TTC549 (cell line): Measurements from ENCODE around the gene MMP19.
A peak's percentile ranks its signal among the peaks of the same experiment; 100 is the strongest.
"Not testable (repeated sequence)": the region's sequence is repeated elsewhere in the genome, so short reads cannot be mapped to it uniquely, and the experiment has no call there.

ENCODE experiments used
- FAIRE-seq: peaks from 2 replicates; lab custom pipeline; 2012; peaks lifted over from hg19 to GRCh38; lab: Jason Lieb, UNC

MMP19 gene, protein sequence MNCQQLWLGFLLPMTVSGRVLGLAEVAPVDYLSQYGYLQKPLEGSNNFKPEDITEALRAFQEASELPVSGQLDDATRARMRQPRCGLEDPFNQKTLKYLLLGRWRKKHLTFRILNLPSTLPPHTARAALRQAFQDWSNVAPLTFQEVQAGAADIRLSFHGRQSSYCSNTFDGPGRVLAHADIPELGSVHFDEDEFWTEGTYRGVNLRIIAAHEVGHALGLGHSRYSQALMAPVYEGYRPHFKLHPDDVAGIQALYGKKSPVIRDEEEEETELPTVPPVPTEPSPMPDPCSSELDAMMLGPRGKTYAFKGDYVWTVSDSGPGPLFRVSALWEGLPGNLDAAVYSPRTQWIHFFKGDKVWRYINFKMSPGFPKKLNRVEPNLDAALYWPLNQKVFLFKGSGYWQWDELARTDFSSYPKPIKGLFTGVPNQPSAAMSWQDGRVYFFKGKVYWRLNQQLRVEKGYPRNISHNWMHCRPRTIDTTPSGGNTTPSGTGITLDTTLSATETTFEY

DNA sequence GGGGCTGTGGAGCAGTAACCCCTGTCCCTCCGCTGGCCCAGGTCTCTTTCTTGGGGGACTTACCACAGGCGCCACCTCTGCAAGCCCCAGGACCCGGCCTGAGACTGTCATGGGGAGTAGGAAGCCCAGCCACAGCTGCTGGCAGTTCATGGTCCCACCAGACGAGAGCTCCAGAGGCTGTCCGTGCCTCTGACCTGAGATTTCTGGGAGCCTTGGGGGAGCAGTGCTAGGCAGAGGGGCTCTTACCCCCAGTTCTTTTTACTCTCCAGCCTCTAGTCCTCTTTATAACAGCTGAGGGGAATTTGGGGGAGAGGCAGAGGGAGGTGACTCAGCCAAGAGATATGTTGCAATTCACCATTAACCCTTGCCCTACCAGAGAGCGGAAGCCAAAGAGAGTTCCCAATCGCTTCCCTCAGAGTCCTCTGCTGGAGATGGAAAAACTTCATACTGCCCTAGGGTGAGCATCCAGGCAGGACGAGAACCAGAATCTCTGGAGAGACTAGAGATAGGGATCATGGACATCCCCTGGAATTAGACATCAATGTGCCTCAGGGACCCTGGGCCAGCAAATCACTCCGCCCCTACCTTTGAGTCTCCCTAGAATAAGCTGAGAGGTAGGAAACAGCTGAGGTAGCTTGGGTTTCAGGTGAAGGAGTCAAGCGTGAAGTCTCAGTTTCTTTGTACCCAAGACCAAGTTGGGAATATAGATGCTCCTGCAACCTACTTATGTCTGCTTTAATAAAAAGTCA lies at the start of gene MMP19:
Gene MMP19 (minus strand): TSS at position 256 of the 749 bp plus-strand sequence. CDS start 106 bp downstream, at position 150.
- FAIRE-seq: no peak

DNA sequence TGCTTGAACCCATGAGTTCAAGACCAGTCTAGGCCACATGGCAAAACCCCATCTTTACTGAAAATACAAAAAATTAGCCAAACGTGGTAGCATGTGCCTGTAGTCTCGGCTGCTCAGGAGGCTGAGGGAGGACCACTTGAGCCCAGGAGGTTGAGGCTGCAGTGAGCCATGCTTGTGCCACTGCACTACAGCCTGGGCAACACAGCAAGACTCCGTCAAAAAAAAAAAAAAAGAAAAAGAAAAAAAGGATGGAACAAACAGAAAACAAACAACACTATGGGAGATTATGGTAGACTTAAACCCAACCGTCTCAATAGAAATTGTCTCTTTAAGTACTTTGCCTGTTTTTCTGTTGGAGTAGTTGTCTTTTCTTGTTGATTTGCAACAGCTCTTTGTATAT lies 48.6 kb upstream of the MMP19 start:
- FAIRE-seq: no peak

DNA sequence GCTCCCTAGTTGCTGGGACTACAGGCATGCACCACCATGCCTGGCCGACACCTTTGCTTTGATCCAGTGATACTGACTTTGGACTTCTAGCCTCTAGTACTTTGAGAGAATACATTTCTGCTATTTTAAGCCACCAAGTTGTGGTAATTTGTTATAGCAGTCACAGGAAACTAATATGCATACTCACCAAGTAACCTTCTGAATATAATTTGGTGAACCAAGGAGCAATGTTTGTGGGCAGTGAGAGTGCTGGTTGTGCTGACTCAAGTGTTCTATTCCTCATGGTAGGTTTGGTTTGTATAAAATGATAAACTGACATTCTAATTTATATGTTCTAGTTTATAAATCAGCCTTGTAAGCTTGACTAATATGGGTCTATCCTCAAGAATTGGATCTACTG lies 42.4 kb upstream of the MMP19 start:
- FAIRE-seq: no peak

DNA sequence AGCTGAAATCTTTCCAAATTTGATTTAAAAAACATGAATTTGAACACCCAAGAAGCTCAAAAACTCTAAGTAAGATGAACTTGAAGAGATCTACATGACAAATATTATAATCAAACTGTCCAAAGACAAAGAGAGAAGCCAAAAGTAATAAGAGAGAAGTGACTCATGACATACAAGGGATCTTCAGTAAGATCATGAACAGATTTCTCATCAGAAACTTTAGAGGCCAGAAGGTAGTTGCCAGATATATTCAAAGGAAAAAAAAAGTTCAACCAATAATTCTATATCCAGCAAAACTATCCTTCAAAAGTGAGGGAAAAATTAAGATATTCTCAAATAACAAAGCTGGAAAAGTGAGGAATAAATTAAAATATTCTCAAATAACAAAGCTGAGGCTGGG lies 35.1 kb upstream of the MMP19 start:
- FAIRE-seq: no peak

DNA sequence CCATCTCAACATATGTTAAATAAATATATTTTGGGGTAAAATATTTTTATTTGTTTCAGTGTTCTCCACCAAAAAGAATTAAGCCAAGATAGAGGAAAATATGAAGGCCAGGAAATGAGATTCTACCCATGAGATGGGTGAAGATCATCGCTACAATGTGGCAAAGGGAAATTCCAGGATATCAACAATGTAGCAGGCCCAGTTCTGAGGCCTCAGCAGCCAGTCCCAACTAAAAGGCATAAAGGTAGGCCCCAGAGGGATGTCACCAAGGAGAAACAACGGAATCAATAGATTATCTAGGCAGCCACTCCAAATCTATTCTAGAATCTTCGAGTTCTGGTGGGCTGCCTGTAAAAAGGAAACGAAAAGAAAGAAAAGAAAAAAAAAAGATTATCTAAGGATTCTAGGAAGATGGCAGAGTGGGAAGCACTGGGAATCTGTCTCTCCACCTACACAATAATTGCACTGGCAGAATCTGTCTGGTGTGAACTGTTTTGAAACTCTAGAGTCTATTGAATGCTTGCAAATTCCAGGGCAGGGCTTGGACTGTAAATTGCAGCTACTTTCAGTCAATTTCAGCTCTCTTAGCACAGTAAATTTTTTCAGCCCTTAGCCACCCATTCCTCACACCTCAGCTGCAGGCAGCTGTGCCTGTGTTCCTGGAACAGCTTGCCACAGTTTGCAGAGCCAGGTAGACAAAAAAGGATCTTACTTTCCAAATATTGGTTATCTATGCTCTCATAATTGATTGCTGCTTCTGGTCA lies 33.1 kb upstream of the MMP19 start:
- FAIRE-seq: no peak

DNA sequence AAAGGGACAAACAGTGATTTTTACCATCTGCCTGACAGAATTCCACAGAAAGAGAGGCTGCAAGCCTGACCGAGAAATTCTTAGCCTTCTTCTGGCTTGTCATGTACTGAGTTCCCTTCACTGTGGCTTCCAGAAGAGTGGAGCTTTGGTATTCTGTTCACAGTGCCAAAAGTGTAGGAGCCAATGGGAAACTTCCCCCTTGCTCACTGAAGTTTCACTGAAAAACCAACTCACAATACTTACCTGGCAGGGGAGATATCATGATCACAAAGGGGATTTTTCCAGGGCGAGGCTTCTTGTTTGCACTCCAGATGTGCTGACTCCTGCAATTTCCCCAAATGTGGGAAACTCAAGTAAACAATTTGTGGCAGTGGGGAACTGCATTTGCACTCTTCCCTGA lies 31.7 kb upstream of the MMP19 start:
- no peak for FAIRE-seq

DNA sequence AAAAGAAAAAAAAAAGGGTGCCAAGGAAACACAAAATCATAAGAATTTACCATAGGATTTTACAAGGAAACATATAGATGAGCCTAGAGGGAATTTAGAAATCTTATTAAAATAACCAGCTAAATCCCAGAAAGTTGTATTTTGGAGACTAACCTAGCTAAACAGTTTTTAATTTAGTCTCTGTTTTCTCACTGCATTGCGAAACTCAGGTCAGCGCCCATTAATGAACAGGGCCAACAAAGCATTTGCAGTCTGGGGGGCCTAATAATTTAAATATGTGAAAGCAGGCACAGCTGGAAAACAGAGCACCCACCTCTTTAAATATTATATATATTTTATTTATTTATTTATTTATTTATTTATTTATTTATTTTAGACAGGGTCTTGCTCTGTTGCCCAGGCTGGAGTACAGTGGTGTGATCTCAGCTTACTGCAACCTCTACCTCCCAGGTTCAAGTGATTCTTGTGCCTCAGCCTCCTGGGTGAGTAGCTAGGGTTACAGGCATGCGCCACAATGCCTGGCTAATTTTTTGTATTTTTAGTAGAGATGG lies 23.8 kb upstream of the MMP19 start:
- FAIRE-seq: not testable (repeated sequence)

DNA sequence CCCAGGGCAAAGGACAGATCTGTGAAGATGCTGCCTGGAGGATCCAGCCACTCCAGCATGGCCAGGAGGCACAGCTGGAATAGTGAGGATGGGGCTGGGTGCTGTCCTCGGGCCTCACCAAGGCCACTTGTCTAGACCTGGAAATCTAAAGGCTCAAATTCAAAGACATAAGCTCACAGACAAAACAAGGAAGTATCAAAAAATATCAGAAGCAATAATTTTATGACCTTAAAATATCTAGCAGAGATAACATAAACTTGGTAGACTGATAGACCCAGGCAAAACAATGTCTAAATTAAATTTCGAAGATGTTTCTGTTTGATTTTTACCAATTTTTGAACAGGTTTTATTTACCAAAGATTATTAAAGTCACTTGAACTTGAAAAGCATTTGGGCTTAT lies 22.6 kb upstream of the MMP19 start:
- FAIRE-seq: peak; percentile 31

DNA sequence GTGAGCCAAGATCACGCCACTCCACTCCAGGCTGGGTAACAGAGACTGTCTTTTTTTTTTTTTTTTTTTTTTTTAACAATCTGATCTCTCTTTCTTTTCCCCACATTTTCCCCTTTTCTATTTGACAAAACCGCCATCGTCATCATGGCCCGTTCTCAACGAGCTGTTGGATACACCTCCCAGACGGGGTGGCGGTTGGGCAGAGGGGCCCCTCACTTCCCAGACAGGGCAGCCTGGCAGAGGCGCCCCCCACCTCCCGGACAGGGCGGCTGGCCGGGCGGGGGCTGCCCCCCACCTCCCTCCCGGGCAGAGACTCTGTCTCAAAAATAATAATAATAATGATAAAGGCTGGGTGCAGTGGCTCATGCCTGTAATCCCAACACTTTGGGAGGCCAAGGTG lies 20.2 kb upstream of the MMP19 start:
- FAIRE-seq: not testable (repeated sequence)

DNA sequence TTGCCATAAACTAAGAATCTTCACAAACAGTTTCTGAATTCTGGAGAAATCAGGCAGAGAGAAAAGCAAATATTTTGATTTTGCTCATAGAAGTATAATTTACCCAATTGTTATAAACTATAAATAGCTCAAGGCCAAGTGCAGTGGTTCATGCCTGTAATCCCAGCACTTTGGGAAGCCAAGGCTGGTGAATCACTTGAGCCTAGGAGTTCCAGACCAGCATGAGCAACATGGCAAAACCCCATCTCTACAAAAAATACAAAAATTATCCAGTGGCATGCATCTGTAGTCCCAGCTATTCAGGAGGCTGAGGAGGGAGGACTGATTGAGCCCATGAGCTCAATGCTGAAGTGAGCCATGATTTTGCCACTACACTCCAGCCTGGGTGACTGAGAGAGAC lies 19.6 kb upstream of the MMP19 start:
- FAIRE-seq: no peak

DNA sequence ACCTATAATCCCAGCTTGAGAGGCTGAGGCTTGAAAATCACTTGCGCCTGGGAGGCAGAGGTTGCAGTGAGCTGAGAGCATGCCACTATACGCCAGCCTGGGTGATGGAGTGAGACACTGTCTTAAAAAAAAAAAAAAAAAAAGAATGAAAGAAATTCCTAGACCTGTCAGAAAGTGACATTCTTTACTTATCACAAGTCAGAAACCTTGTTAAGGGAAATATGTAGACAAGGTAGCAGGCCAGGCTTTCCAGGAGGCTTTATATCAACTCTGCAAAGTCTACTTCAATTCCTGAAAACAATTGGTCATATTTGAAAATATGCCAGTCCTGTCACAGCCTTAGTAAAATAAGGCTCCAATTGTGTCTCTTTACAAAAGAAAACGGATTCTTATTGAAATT lies 19.1 kb upstream of the MMP19 start:
- FAIRE-seq: no peak

DNA sequence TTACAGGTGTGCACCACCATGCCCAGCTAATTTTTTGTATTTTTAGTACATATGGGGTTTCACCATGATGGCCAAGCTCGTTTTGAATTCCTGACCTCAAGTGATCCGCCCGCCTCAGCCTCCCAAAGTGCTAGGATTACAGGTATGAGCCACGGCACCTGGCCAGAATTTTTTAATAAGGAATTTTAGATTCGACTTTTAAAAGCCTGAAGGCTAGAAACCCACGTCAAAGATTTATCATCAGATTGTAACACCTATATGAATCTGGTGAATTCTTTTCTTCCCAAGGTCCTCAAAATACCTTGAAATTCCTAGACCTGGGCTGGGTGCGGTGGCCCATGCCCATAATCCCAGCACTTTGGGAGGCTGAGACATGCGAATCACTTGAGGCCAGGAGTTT lies 18.7 kb upstream of the MMP19 start:
- no peak for FAIRE-seq

DNA sequence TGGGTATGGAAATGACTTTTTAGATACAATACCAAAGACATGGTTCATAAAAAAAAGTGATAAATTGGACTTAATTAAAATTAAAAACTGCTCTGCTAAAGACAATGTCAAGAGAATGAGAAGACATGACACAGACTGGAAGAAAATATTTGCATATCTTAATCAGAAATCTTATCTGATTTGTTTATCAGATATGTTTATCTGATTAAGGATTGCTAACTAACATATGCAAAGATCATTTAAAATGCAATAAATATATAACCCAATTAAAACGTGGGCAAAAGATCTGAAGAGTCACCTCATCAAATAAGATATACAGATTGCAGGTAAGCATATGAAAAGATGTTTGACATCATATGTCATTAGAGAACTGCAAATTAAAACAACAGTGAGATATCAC lies 10.0 kb upstream of the MMP19 start:
- no peak for FAIRE-seq

DNA sequence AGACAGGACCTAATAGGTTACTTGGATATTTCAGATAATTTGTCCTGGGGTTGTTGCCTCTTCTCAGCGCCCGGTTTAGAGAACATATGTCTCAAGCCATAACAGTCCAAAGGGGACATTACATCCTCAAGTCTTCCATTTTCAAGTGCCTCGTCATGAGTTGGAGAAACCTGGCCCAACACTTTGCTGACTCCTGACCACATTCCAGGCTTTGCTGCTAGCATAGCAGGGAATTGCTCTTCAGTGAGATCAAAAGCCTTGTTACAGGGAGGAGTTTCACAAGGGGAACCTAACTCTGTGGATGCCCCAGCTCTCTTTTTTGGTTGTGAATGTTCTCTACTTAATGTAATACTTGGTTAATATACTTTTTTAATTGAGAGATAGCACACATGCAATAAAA lies 8.2 kb upstream of the MMP19 start:
- FAIRE-seq: no peak

DNA sequence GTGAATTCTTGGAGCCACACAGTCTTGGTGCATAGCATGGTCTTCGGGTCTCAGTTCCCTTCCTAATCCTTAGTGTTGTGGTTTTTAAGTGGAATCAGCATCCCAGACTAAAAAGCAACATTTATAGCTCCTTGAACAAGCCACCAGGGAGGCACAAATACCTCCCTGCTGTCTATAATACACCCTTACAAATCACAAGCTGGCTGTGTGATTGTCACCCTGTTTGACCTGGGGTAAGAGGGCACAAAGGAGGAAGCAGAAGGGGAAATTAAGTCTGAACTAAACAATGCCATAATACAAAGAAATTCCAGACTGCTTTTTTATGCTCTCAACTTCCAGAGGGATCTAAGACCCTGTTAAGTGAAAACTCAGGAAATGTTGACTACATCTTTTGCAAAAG lies 7.7 kb upstream of the MMP19 start:
- no peak for FAIRE-seq

DNA sequence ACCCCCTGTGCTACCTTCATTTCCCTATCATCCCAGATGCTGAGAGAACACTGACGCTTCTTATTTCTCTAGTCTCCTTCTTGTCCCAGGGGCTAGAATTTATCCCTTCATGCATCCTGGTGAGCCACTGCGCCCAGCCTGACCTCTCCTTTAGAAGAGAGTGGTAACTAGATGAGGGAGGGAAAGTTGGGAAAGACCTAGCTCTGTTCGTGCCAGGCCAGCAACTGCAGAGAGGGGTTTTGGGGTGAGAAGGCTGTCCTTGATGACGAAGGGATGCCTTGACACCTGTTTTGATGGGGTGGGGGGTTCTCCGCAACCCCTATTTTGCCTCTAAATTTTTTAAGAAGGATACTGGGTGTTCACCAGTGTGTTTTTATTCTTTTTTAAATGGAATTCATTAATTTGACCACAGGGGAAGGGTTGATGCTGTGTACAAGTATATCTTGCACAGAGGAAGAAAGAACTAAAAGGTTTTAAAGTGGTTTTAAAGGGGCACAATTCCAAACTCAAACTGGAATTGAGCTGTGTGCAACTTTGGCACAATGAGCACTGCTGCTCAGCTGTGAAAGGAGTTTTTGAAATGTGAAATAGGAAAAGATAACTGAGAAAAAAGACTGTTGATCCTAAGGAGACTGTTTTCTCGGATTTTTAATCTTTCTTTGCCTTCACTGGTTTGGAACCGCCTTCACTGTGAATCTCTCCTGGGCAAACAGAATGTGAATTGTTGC lies 7.0 kb upstream of the MMP19 start:
- no peak for FAIRE-seq

DNA sequence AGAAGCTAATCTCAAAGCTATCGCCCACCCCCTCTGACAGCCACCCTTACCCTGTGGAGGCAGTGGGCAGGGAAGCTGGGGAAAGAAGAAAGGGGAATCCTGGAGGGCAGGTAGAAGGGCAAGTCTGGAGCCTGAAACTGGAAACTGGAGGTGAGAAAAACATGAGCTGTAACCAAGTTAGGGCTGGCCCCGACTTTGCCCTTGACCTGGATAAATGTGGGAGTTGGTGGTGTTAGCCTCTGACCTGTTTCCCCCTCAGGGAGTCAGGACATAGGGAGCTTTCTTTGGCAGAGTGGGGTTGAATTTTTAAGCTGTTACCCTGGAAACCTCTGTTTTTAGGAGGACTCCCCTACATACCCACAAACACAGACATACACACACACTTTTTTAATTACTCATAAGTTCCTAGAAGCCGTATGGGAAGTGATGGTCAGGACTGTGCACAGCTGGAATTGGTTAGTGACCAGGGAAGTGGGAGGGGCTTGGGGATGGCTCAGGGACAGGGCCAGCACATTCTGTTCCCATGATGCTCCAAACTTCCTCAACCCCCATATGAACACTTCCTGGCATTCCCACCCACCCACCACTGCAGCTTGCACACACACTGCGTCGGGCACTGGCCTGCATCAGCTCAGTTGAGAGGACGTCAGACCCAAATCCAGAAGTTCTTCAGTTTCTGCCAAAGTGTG lies 5.0 kb upstream of the MMP19 start:
- no peak for FAIRE-seq

DNA sequence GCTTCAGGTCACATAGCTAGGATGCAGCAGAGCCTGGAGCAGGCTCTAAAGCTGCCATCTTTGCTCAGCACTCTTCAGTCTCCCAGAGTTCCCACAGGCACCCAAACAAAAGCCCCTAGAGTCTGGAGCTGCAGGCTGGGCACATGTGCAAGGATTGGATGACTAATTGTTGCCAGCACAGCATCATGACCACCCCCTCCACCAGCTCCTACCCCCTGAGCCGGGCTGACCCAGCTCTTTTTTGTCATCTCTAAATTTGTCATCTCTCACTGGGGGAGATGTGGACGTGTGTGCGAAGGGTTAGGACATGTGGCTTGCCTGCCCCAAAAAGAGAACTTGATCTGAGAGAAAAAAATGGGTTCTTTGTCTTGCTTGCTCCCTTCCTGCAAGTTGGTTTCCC lies 4.3 kb upstream of the MMP19 start:
- no peak for FAIRE-seq

DNA sequence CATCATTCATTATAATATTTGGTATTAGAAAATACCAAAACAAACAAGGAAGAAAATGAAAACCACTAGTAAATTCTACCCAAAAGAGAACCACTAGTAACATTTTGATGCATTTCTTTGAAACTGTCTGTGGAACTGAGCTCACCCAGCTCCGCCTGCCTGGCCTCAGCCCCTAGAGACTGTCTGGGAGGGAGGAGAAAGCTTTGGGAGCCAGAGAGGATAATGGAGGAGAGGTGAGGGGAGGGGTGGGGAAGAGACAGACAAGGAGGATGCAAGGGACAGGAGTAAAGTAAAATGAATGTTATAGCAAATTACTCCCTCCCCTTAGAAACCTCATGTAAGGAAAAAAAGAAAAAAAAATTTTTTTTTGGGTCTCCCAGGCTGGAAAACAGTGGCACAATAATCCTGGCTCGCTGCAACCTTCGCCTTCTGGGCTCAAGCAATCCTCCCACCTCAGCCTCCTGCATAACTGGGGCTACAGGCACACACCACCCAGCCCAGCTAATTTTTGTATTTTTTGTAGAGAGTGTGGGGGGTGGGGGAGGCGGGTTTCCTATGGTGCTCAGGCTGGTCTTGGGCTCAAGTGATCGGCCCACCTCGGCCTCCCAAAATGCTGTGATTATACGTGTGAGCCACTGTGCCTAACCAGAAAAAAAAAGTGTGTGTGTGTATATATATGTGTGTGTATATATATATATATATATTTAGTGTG lies 3.2 kb upstream of the MMP19 start:
- no peak for FAIRE-seq

DNA sequence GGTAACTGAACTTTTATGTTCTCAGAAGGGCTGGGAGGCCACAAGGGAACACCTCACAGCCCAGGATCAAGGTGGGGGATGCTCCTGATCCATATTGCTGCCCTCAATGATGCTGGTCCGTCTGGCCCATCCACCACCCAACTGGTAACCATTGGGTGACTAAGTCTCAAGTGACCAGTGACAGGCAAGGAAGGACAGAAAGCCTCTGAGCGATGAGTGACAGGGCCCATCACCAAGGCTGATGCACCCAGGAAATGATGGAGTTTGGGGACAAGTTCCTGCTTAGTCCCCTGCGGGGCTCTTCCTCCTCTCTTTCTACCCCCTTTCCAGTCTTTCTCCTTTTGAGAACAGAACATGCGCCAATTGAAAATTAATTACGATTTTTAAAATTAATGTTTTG lies 2.6 kb upstream of the MMP19 start:
- FAIRE-seq: no peak

DNA sequence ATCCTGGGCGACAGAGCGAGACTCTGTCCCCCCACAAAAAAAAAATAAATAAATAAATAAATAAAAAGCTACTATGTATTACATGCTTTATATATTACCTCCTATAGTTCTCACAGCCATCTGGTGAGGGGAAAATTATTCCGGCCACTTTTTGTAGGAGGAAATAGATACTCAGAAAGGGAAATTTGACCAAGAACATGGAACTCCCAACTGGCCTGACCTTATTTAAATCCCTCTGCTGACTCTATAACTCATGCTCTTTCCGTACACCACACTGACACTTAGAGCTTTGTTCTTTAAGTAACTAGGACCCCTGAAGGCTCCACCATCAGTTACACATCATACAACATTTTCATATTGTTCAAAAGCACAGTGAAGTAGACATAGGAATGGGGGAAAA lies 2.2 kb upstream of the MMP19 start:
- no peak for FAIRE-seq
